ENCODE results near the gene RGS8.
"Not testable (repeated sequence)": the region's sequence is repeated elsewhere in the genome, so short reads cannot be mapped to it uniquely, and the experiment has no call there.

The RGS8 gene

GRCh38 chr1:182700351-182700709 lies 15.9 kb upstream of the RGS8 start:
- no peak for DNase-seq

DNA sequence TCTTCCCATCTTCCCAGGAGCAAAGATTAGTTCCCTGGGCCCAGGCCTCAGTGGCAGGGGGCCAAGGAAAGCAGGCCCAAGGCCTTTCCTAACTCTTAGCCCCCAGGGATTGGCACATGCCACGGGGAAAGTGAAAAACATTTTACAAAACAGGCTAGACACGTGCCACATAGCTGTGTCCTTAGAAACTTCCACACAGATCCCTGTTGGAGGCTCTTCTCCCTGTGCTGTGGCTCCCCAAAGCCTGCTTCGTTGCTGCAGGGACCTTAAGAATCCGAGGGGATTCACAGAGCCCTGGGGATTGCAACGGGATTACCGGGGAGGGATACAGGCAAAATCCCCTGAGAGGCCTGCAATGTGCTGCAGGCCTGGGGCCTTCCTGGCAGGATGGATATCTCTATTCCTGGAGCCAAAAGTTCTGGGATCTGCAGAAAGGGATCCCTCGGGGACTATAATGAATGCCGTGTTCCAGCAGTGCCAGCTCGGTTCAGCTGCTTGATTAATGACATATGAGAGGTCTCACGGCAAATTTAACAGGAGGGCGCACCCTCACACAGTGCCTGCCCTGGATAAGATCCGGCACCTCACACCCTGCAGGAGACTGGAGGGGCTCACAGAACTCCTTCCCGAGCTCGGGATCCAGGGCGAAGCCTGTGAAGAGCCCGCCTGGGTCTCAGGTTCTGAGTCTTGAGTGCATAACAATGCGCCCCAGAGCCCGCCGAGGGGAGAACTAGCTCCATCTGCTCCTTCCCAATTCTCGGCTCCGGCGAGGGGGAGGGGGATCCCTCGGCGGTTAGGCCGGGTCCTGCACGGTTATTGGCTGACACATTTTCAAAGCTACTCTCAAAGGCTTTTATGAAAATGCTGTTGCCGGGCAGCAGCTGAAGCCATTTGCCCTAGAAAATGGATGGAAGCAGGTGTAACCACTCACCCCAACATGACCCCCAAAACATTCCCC lies 15.3 kb upstream of the RGS8 start:
- DNase-seq: no peak

GRCh38 chr1:182698971-182699370 lies 14.6 kb upstream of the RGS8 start:
- no peak for DNase-seq

DNA sequence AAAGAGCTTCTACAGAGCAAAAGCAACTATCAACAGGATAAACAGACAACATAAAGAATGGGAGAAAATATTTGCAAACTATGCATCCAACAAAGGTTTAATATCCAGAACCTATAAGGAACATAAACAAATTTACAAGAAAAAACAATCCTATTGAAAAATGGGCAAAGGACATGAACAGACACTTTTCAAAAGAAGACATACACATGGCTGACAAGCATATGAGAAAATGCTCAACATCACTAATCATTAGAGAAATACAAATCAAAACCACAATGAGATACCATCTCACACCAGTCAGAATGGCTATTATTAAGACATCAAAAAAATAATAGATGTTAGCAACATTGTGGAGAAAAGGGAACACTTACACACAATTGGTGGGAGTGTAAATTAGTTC lies 8.8 kb upstream of the RGS8 start:
- DNase-seq: not testable (repeated sequence)

- no peak for DNase-seq
These were observed 6.6 kb upstream of the RGS8 start for GRCh38 chr1:182690886-182691443.

GRCh38 chr1:182688436-182689205 lies 4.2 kb upstream of the RGS8 start:
- DNase-seq: no peak

DNA sequence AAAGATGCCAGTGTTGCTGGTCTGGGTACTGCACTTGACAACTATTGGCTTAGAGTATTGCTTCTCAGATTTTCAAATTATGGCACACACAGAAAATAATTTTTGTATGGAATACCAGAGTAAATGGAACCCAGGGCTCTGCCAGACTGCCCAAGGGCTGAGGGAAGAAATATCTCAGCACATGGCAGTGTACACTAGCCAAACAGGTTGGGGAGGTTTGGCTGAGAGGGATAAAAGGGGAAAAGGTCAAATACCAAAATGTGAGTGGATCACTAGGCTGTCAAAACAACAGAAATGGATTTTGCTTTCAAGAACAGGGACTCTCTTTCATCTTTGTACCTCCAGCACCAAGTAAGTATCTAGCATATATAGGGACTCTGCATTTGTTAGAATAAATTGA lies 3.0 kb upstream of the RGS8 start:
- no peak for DNase-seq

DNA sequence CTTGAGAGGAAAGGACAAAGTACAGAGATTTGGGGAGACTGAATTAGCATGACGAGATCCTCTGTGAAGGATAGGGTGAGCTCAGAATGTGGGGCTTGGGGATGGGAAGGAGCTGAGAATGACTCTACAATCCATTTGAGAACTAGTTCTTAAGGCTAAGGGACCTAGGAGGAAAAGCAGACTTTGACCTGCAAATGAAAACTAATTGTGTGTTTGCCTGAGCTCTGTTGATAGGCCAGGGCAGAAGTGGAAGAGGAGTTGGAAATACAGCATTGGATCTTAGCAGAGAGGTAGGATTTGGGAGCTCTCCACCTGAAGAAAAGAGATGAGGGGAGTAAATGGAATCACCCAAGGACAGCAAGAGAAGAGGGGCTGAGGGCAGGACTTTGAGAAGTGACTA lies 2.1 kb upstream of the RGS8 start:
- no peak for DNase-seq

DNA sequence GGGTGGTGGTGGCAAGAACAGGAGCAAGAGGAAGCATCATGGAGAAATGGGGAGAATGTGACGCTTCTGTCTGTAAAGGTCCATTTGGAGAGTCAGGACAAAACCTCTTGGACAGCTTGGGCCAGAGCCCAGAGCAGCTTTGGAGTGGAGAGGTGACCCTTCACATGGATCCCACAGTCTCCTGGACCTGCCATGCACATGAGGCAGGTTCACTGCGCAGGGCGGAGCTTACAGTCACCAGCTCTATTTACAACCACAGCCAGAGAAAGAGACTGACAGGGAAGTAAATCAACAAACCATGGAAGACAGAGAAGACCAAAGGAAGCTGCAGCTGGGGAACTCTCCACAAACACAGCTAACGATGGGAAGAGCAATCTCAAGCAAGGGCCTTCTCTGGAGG lies 828 bp upstream of the RGS8 start:
- no peak for DNase-seq

DNA sequence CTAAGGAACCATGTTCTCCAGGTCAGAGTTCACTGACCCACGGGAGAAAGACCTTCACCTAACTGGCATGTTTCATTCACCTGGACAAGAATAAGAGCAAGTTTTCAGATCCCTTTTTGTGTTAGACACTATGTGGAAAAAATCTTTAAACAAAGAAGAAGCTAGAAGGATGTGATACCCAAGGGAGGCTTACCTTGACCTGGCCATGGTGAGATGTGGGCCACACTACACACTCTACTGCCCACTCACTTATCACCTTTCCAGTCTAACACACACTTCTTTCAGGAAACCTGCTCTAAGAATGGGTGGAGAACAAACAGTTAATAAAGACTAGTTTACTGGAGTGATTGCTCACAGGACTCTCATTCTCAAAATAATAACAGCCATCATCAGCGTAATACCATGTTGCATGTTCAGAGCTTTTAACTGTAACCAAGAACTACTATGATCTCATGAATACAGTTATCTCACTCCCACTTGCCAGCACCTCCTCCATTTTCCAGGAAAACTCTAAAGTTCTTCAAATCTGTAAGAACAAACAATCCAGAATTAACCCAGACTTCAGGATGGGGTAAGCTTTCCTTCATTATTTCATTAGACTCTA lies 1.4 kb downstream of the RGS8 start:
- no peak for DNase-seq

DNA sequence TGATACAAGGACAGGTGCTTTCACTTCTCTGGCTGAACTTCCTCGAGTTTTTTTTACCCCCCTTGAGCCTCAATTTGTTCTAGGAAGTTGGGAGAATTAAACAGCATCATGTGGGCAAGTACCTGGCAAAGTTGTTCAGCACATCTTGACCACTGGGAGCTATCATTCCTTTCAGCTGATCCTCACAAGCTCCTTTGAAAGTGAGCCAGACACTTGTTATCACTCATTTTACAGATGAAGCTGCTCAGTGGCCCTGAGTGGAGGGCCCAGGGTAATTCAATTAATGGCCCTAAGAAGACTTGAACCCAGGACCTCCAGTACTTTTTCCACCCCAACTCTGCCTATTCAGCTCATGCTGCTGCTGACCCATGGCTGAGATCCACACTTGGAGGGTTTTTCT lies 2.0 kb downstream of the RGS8 start:
- no peak for DNase-seq

DNA sequence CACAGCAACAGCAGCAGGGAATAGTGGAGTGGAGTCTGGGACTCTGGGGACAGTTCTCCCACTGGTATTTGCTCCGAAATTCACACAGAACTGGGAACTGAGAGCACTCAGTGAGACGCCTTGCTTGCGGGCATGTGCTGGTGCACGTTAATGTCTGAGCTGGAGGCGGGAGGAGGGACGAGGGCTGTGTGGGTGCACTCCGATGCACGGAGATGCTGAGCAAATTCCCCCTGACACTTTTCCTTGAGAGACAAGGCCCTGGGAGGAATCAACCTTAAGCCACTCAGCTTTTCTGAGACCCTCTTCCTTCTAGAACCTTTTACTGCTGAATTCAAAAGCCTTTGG lies 2.8 kb downstream of the RGS8 start:
- no peak for DNase-seq

DNA sequence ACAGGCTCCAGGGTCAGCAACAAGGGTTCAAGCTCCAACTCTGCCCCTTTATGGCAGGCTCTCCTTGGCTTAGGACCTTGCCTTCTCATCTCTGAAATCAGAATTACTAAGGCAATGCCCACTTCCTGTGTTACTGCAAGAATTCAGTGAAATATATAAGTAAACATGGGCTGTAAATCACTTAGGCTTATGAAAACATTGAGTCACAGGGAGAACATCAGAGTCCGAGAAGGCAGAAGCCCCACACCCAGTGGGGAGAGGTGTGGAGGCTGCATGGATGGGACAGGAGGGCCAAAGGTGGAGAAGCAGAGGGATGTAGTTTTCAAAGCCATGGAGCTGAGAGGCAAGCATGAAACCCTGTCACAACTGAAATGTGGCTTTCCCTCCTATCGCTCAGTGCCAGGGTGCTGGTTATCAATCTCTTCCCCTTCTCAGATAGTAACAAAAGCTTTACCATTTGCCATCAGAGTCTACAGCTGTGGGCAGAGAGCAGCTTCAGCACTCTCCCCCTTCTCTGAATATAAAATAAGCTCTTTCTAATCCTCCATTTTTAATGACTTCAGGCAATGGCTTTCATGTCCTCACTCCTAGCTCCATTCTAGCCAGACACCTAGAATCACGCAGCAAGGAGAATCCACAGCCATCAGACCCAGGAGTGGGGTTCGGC lies 3.4 kb downstream of the RGS8 start:
- no peak for DNase-seq

- DNase-seq: no peak
These were observed 4.0 kb downstream of the RGS8 start for GRCh38 chr1:182680408-182680807.

DNA sequence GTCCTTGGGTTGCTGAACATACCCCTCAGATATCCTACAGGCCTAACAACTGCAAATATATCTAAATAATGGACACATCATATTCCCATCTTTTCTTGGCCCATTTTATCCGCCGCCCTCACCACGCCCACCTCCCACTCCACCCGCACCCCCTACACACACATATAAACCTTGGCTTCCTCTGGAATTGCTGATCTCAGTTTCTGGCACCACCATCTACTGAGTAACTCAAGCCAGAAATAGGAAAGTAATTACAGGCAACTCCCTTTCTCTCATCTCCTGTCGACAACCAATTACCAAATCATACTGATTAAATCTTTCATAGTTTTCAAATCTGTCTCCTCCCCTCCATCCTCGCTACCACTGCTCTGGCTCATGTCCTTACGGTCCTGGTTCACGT lies 4.7 kb downstream of the RGS8 start:
- DNase-seq: no peak

- DNase-seq: no peak
These were observed 6.8 kb downstream of the RGS8 start for GRCh38 chr1:182677397-182678098.

- DNase-seq: no peak
These were observed 8.1 kb downstream of the RGS8 start for GRCh38 chr1:182676274-182676673.

DNA sequence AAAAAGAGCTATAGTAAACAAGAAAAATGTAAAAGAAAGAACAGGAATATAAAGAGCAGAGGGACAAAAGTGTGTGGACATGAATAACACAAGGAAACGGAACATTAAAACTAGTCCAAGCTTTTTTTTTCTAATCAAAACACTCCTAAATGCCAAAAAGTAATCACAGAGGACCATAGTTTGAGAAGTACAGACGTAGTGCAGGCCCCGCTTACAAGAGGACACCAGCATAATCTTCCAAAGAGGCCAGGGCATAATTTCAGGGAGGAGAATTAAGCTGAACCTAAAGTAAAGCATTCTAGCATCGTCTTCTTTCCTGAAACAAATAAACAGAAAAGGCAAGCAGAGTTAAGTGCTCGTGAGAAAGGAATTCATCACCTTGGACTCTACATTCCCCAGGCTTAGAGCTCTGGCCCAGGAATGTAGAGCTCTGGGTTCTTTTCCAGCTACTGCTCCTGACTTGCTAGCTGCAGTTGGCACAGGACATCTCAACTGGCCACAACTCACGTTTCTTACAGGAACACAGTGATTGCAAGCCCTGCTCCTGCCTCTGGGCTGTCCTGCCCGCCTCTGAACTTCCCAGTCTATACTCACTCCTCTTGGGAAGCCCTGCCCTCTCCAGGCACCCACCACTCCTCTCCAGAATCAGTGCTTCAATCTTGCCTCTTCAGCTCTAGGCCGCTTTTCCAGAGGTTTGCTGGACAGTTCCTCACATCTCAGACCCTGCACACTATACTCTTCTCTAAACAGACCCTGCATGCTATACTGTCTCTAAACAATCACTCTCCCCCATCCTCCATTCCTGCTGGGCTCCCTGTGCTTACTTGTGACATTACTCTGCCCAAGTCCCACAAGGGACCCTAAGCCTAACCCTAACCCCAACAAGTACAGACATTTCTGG lies 9.8 kb downstream of the RGS8 start:
- DNase-seq: no peak

GRCh38 chr1:182672487-182672836 lies 11.9 kb downstream of the RGS8 start:
- no peak for DNase-seq

- DNase-seq: no peak
These were observed 12.5 kb downstream of the RGS8 start for GRCh38 chr1:182671750-182672486.

Measured in T1000 (cell line).